Neutrophil (primary cell): ENCODE results near the gene LEAP2.

Experiments used
- H3K27ac ChIP-seq: fragments of 200-600 bp; sonication (generic); 2 replicates; pipeline ENCODE4 v1.5.1; 2016; ENCODE audit warnings: mild to moderate bottlenecking, moderate library complexity
- H3K27me3 ChIP-seq: fragments of 200-600 bp; sonication (generic); 2 replicates; pipeline ENCODE4 v1.6.0; 2016; ENCODE audit warnings: mild to moderate bottlenecking
- H3K36me3 ChIP-seq: fragments of 200-600 bp; sonication (generic); 2 replicates; pipeline ENCODE4 v1.5.1; 2017
- H3K4me1 ChIP-seq, 2 experiments: fragments of 200-600 bp in 1 of 2; sonication (generic) in 1 of 2; 1 replicate in 1 of 2; 2 replicates in 1 of 2; pipeline versions ENCODE4 v1.5.1 to v1.6.1; 2013 to 2016; ENCODE audit warnings: low read depth in 1 of 2, low read length in 1 of 2, mild to moderate bottlenecking in 1 of 2, moderate library complexity in 1 of 2; ENCODE audit not compliant: control insufficient read depth in 1 of 2, insufficient read depth in 1 of 2
- H3K4me3 ChIP-seq, 2 experiments: fragments of 200-600 bp in 1 of 2; sonication (generic) in 1 of 2; 1 replicate in 1 of 2; 2 replicates in 1 of 2; pipeline ENCODE4 v1.5.1; 2013 to 2016; ENCODE audit warnings: low read depth in 1 of 2, low read length in 1 of 2, mild to moderate bottlenecking in 1 of 2, moderate library complexity in 1 of 2
- H3K9me3 ChIP-seq: fragments of 200-600 bp; sonication (generic); 2 replicates; pipeline ENCODE4 v1.5.1; 2016
- TF ChIP-seq, protein P1 (sequence below): fragments of 200-600 bp; sonication (generic); IDR thresholded peaks from 2 replicates; pipeline ENCODE4 v1.5.1; 2016; ENCODE audit warnings: antibody characterized with exemption

LEAP2 gene

DNA sequence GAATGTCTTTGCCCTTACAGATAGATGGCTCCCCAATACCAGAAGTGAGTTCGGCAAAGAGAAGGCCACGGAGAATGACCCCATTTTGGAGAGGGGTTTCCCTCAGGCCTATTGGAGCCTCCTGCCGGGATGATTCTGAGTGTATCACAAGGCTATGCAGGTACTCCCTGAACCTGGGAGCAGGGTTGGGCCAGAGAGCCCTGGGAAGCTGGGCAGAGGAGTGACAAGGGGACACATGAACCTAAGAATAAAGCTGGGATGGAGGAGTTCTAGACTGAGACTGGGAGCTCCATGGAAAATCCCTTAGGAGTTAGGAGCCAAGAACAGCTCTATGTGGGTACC, 433 bp downstream of the LEAP2 start:
- H3K27ac ChIP-seq: no peak overlapping the region
- peaks cover 48% of the 10 kb centered on the region for H3K36me3 ChIP-seq
- no peaks in the 10 kb centered on the region for H3K9me3 ChIP-seq
- H3K4me3 ChIP-seq: no peak overlapping the region
- no peaks in the 10 kb centered on the region for H3K4me1 ChIP-seq
- no peaks in the 10 kb centered on the region for H3K27me3 ChIP-seq
- TF ChIP-seq, protein P1, sequence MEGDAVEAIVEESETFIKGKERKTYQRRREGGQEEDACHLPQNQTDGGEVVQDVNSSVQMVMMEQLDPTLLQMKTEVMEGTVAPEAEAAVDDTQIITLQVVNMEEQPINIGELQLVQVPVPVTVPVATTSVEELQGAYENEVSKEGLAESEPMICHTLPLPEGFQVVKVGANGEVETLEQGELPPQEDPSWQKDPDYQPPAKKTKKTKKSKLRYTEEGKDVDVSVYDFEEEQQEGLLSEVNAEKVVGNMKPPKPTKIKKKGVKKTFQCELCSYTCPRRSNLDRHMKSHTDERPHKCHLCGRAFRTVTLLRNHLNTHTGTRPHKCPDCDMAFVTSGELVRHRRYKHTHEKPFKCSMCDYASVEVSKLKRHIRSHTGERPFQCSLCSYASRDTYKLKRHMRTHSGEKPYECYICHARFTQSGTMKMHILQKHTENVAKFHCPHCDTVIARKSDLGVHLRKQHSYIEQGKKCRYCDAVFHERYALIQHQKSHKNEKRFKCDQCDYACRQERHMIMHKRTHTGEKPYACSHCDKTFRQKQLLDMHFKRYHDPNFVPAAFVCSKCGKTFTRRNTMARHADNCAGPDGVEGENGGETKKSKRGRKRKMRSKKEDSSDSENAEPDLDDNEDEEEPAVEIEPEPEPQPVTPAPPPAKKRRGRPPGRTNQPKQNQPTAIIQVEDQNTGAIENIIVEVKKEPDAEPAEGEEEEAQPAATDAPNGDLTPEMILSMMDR: no peak

DNA sequence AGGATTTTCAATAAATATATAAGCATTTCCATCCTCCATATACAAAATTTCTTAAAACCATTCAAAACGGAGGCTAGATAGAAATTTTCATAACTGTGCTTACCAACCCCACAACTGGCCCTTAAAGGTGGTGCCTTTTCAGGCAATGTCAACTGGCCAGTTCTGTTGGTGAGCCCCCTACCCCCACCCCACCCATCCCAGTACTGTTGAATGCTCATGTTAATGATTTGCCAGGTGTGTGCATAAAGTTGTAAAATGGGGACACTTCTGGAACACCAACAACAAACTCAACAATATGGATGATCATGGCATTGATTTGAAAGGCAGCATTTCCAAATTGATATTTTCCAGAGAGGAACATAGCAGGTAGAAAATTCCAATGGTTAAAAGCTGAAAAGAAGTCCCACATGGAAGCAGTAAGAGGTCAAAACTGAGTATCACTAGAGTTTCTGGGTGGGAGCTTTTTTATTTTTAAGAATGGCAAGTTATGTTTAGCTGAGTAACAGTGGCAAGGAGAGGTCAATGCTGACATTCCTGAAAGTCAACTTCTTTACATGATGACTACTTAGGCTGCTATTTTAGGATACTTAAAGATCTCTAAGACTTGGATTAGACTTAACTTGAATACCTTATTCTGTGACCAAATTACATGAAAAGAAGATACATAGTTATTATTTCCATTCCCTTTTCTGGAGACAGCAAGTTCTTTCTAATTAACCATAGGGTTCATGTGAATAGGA, 2.7 kb downstream of the LEAP2 start:
- Histone ChIP-seq H3K9me3 (no peaks in the 10 kb centered on the region), H3K4me3 (no peak overlapping the region), H3K27ac (no peak overlapping the region), H3K4me1 (no peaks in the 10 kb centered on the region), H3K36me3 (peaks cover 70% of the 10 kb centered on the region), H3K27me3 (no peaks in the 10 kb centered on the region)
- TF ChIP-seq, protein P1: no peak

DNA sequence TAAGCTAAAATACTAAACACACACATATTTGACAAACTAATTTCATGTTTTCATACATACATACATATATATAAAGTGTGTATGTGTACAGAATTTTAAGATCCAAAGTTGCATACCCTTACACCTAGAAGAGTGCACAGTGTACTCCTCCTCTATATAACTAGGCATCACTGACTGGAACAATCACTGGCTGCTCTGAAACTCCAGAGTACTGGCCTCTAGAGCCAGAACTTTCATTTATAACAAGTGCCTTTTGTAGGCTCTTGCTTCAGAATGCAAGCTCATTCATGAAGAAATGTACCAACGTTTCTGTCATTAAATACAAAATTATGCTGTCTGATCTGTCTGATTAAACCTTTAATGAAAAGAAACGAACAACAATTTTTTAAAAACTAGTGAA, 4.0 kb downstream of the LEAP2 start:
- Histone ChIP-seq H3K4me3 (no peak overlapping the region), H3K27ac (no peak overlapping the region), H3K4me1 (no peaks in the 10 kb centered on the region), H3K9me3 (no peaks in the 10 kb centered on the region), H3K27me3 (no peaks in the 10 kb centered on the region), H3K36me3 (peaks cover 79% of the 10 kb centered on the region)
- TF ChIP-seq, protein P1: no peak

DNA sequence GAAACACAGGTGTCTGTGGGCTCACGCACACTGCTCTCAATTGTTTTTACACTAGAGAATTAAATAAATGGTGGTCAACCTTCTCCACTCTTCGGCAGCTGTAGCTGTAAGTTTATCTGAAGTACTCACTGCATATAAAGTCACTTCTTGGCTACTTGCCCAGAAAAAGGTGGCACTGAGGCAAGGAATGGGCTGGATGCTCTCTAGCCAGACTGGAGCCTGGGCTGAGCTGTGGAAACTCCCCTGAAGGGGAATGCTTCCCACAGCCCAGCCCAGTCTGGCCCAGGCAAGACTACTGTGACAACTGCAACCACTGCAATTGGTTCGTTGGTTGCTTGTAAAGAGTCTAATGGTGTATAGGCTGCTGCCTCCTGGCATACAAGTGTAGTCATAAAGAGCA, 4.5 kb downstream of the LEAP2 start:
- Histone ChIP-seq H3K27ac (no peak overlapping the region), H3K36me3 (peaks cover 83% of the 10 kb centered on the region)

DNA sequence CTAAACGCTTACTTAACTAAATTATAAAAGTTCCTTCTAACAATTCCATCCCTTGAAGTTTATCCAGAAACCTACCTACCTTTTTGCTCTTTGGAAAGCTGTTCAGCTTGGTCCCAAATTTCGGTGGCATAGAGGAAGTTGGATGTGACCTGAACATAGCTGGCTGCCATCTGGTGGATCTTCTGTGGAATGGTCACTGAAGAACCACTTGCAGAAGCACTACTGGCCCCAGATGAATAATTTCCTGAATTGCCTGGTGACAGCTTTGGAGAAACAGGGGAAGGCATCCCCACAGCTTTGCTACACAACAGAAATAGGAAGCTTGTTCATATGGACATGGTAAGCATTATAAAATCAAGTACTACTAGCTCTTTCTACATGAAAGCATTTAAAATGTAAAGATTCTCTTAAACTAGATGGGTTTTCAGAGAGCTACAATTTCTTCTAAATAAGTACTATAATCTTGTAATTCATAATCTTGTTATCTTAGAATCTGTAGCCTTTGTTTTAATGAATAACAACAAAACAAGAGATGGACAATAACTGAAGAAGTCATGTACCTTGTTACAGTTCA, 9.9 kb downstream of the LEAP2 start:
- H3K27ac ChIP-seq: no peak overlapping the region
- no peaks in the 10 kb centered on the region for H3K27me3 ChIP-seq
- H3K9me3 ChIP-seq: no peaks in the 10 kb centered on the region
- TF ChIP-seq, protein P1: peak; percentile 40
- peaks cover 100% of the 10 kb centered on the region for H3K36me3 ChIP-seq
- no peak overlapping the region for H3K4me3 ChIP-seq
- H3K4me1 ChIP-seq: no peaks in the 10 kb centered on the region

More for the DNA sequence above, 4.5 kb downstream of the LEAP2 start:
- Histone ChIP-seq H3K27me3 (no peaks in the 10 kb centered on the region), H3K4me3 (no peak overlapping the region), H3K4me1 (no peaks in the 10 kb centered on the region), H3K9me3 (no peaks in the 10 kb centered on the region)
- TF ChIP-seq, protein P1: no peak
